Thyroid gland (tissue), 4 donors: ENCODE measurements around the gene LACTB. TPM values are rescaled to one million over a fixed set of nuclear protein-coding genes. Genes with fewer than 3 reads are reported as not detected.

Experiments used
- DNase-seq, 2 donors: peaks; one replicate each; pipeline ENCODE4 v3.0.0-alpha.2; 2019
- H3K27ac ChIP-seq, 3 donors: fragments of 200-600 bp; sonication (generic); 1 replicate in 2 of 3; 2 replicates in 1 of 3; pipeline ENCODE4 v1.5.1; 2016 to 2019; ENCODE audit warnings: mild to moderate bottlenecking in 1 of 3, moderate library complexity in 1 of 3
- H3K27me3 ChIP-seq: fragments of 200-600 bp; sonication (generic); one replicate; pipeline ENCODE4 v1.5.1; 2019
- H3K36me3 ChIP-seq, 2 donors: fragments of 200-600 bp; sonication (generic); one replicate each; pipeline ENCODE4 v1.5.1; 2016 to 2019
- H3K4me1 ChIP-seq, 2 donors: fragments of 200-600 bp; sonication (generic); one replicate each; pipeline ENCODE4 v1.5.1; 2017 to 2019
- H3K4me3 ChIP-seq, 3 donors: fragments of 200-600 bp; sonication (generic); replicated peaks in 1 of 3; 1 replicate in 2 of 3; 2 replicates in 1 of 3; pipeline ENCODE4 v1.5.1; 2016; ENCODE audit warnings: mild to moderate bottlenecking in 1 of 3
- H3K9me3 ChIP-seq: fragments of 200-600 bp; sonication (generic); one replicate; pipeline ENCODE4 v1.5.1; 2017
- CTCF ChIP-seq, 6 experiments: fragments of 200-600 bp in 3 of 6; fragments of 450-650 bp in 3 of 6; sonication (generic) in 3 of 6; IDR thresholded peaks; one replicate each; pipeline ENCODE4 v1.5.1; 2016 to 2019; ENCODE audit warnings: antibody characterized with exemption in 6 of 6, mild to moderate bottlenecking in 2 of 6, inconsistent platforms in 1 of 6, moderate library complexity in 1 of 6
- POLR2A ChIP-seq, 2 donors: fragments of 450-650 bp; IDR thresholded peaks; one replicate each; pipeline ENCODE4 v1.6.1; 2017; ENCODE audit warnings: antibody characterized with exemption in 2 of 2, mild to moderate bottlenecking in 2 of 2, moderate library complexity in 1 of 2
- WGBS, 2 donors: methylation state at CpG; one replicate each; pipeline ENCODE4 v1.1.5; 2017; 5-methylcytosine and 5-hydroxymethylcytosine counted together
- intact Hi-C: fragments of 100-400 bp; cut with DNase I; formaldehyde crosslinking; loops from one replicate; pipeline ENCODE4 v1.15.1; 2023
- total RNA-seq, 4 donors: library from RNA; depleted of rRNA; stranded (reverse); fragments of >200 nt; gene quantifications; one replicate each; pipeline ENCODE4 v1.2.3, GENCODE V29; 2016

LACTB gene
- total RNA-seq, 4 donors from 2014 or later, result 8.9 to 25.9 (median 12.1) TPM

GRCh38 chr15:63110428-63111026, 11.1 kb upstream of the LACTB start:
- intact Hi-C loops, result no loop called here
- H3K36me3 ChIP-seq, result no peaks in the 10 kb centered on the region
- no peak overlapping the region for H3K4me3 ChIP-seq
- no peaks in the 10 kb centered on the region for H3K27me3 ChIP-seq
- no peaks in the 10 kb centered on the region for H3K9me3 ChIP-seq
- no peak for DNase-seq
- H3K4me1 ChIP-seq, result no peaks in the 10 kb centered on the region
- no peak for TF ChIP-seq CTCF (IDR thresholded peaks at IDR 0.05)
- no peak for TF ChIP-seq POLR2A (IDR thresholded peaks at IDR 0.05)
- no peak overlapping the region for H3K27ac ChIP-seq
- 86 to 93% methylated on average over 3 of the region's 3 CpGs for WGBS, 2 donors

- DNase-seq, result no peak
- Histone ChIP-seq H3K27ac (no peak overlapping the region), H3K9me3 (no peaks in the 10 kb centered on the region), H3K4me1 (no peaks in the 10 kb centered on the region), H3K4me3 (no peak overlapping the region), H3K36me3 (no peaks in the 10 kb centered on the region), H3K27me3 (no peaks in the 10 kb centered on the region)
- TF ChIP-seq POLR2A (IDR thresholded peaks at IDR 0.05), result no peak
- no peak for TF ChIP-seq CTCF (IDR thresholded peaks at IDR 0.05)
- intact Hi-C loops, result no loop called here
Observed at GRCh38 chr15:63111481-63111880, 10.2 kb upstream of the LACTB start.

- H3K9me3 ChIP-seq, result no peaks in the 10 kb centered on the region
- no peaks in the 10 kb centered on the region for H3K27me3 ChIP-seq
- H3K27ac ChIP-seq, result no peak overlapping the region
- TF ChIP-seq POLR2A (IDR thresholded peaks at IDR 0.05) (no peak), CTCF (IDR thresholded peaks at IDR 0.05) (no peak)
- intact Hi-C loops, result no loop called here
- H3K4me1 ChIP-seq, result no peaks in the 10 kb centered on the region
- no peaks in the 10 kb centered on the region for H3K36me3 ChIP-seq
- 93 to 97% methylated on average over 3 of the region's 3 CpGs for WGBS, 2 donors
- no peak overlapping the region for H3K4me3 ChIP-seq
- no peak for DNase-seq
Observed at GRCh38 chr15:63112871-63113270, 8.8 kb upstream of the LACTB start.

- no peaks in the 10 kb centered on the region for H3K9me3 ChIP-seq
- TF ChIP-seq POLR2A (IDR thresholded peaks at IDR 0.05) (no peak), CTCF (IDR thresholded peaks at IDR 0.05) (no peak)
- intact Hi-C loops, result no loop called here
- H3K4me3 ChIP-seq, result no peak overlapping the region
- no peak overlapping the region for H3K27ac ChIP-seq
- no peaks in the 10 kb centered on the region for H3K4me1 ChIP-seq
- H3K27me3 ChIP-seq, result no peaks in the 10 kb centered on the region
- 56 to 66% methylated on average over 2 of the region's 2 CpGs for WGBS, 2 donors
- DNase-seq, result no peak
- no peaks in the 10 kb centered on the region for H3K36me3 ChIP-seq
Observed at GRCh38 chr15:63114465-63114864, 7.2 kb upstream of the LACTB start.

GRCh38 chr15:63118854-63119253, 2.8 kb upstream of the LACTB start:
- intact Hi-C loops, result no loop called here
- Histone ChIP-seq H3K27me3 (no peaks in the 10 kb centered on the region), H3K9me3 (no peaks in the 10 kb centered on the region), H3K4me3 (no peak overlapping the region), H3K36me3 (no peaks in the 10 kb centered on the region), H3K4me1 (peaks cover 0 to 6% of the 10 kb centered on the region in 2 donors), H3K27ac (no peak overlapping the region)
- TF ChIP-seq CTCF (IDR thresholded peaks at IDR 0.05) (no peak), POLR2A (IDR thresholded peaks at IDR 0.05) (no peak)
- 83 to 95% methylated on average over 3 of the region's 3 CpGs for WGBS, 2 donors
- no peak for DNase-seq
